Mesothelial cell of epicardium (in vitro differentiated cells): ENCODE data around the gene ESYT2. TPM values are rescaled to one million over a fixed set of nuclear protein-coding genes. Genes with fewer than 3 reads are reported as not detected.

Source experiments
- DNase-seq, 2 experiments: peaks; one replicate each; pipeline ENCODE4 v3.0.0; 2021; ENCODE audit warnings: low spot score in 2 of 2; ENCODE audit not compliant: unreplicated experiment in 2 of 2
- H3K27ac Mint-ChIP-seq: 2 replicates; pipeline ENCODE4 v1.8.0; 2021; ENCODE audit warnings: mixed read lengths
- H3K27me3 Mint-ChIP-seq: 2 replicates; pipeline ENCODE4 v1.8.0; 2021; ENCODE audit warnings: low read depth, mixed read lengths
- H3K36me3 Mint-ChIP-seq: 2 replicates; pipeline ENCODE4 v1.8.0; 2021; ENCODE audit warnings: mixed read lengths
- H3K4me1 Mint-ChIP-seq: 2 replicates; pipeline ENCODE4 v1.8.0; 2021; ENCODE audit warnings: mixed read lengths
- H3K4me3 Mint-ChIP-seq: 2 replicates; pipeline ENCODE4 v1.8.0; 2021; ENCODE audit warnings: mild to moderate bottlenecking, moderate library complexity, mixed read lengths
- H3K9me3 Mint-ChIP-seq: 2 replicates; pipeline ENCODE4 v1.8.0; 2021; ENCODE audit warnings: mixed read lengths
- CTCF ChIP-seq: fragments of 200-600 bp; sonication (generic); IDR thresholded peaks from one replicate; pipeline ENCODE4 v1.5.0; 2021; ENCODE audit warnings: antibody characterized with exemption; ENCODE audit not compliant: unreplicated experiment
- total RNA-seq: library from RNA; stranded (reverse); gene quantifications from 3 replicates; pipeline ENCODE4 v1.2.1, GENCODE V29; 2021

The ESYT2 gene
- total RNA-seq, 1 donor from 2014 or later = 37.1 TPM

GRCh38 chr7:158798741-158799140 lies 30.6 kb downstream of the ESYT2 start:
- no peak for TF ChIP-seq CTCF
- no peak for DNase-seq
- Mint-ChIP-seq H3K27ac (peak overlapping the region; percentile 45), H3K9me3 (no peaks in the 10 kb centered on the region), H3K4me1 (peaks cover 24% of the 10 kb centered on the region), H3K36me3 (peaks cover 18% of the 10 kb centered on the region), H3K27me3 (no peaks in the 10 kb centered on the region), H3K4me3 (no peak overlapping the region)

GRCh38 chr7:158796667-158797066 lies 32.6 kb downstream of the ESYT2 start:
- TF ChIP-seq CTCF = no peak
- Mint-ChIP-seq H3K4me3 (no peak overlapping the region), H3K9me3 (no peaks in the 10 kb centered on the region), H3K27ac (no peak overlapping the region), H3K27me3 (no peaks in the 10 kb centered on the region), H3K4me1 (peaks cover 7% of the 10 kb centered on the region), H3K36me3 (peaks cover 27% of the 10 kb centered on the region)
- DNase-seq = no peak

- Mint-ChIP-seq H3K36me3 (peaks cover 37% of the 10 kb centered on the region), H3K27me3 (no peaks in the 10 kb centered on the region), H3K4me1 (peaks cover 2% of the 10 kb centered on the region)
These were observed 34.0 kb downstream of the ESYT2 start for GRCh38 chr7:158795272-158795671.

GRCh38 chr7:158791107-158791506 lies 38.2 kb downstream of the ESYT2 start:
- Mint-ChIP-seq H3K36me3 (peaks cover 40% of the 10 kb centered on the region), H3K27ac (no peak overlapping the region), H3K4me3 (no peak overlapping the region), H3K4me1 (no peaks in the 10 kb centered on the region), H3K27me3 (no peaks in the 10 kb centered on the region), H3K9me3 (no peaks in the 10 kb centered on the region)
- TF ChIP-seq CTCF = no peak
- DNase-seq = no peak

More at GRCh38 chr7:158795272-158795671, 34.0 kb downstream of the ESYT2 start:
- no peak for DNase-seq
- no peaks in the 10 kb centered on the region for H3K9me3 Mint-ChIP-seq
- no peak overlapping the region for H3K27ac Mint-ChIP-seq
- H3K4me3 Mint-ChIP-seq = no peak overlapping the region
- TF ChIP-seq CTCF = no peak

GRCh38 chr7:158789842-158790241 lies 39.5 kb downstream of the ESYT2 start:
- Mint-ChIP-seq H3K4me3 (no peak overlapping the region), H3K4me1 (no peaks in the 10 kb centered on the region), H3K27me3 (no peaks in the 10 kb centered on the region), H3K36me3 (peaks cover 39% of the 10 kb centered on the region), H3K9me3 (no peaks in the 10 kb centered on the region), H3K27ac (no peak overlapping the region)
- no peak for DNase-seq
- no peak for TF ChIP-seq CTCF

GRCh38 chr7:158786898-158787297 lies 42.4 kb downstream of the ESYT2 start:
- H3K36me3 Mint-ChIP-seq = peaks cover 24% of the 10 kb centered on the region
- no peaks in the 10 kb centered on the region for H3K9me3 Mint-ChIP-seq
- no peaks in the 10 kb centered on the region for H3K27me3 Mint-ChIP-seq
- H3K4me1 Mint-ChIP-seq = no peaks in the 10 kb centered on the region
- TF ChIP-seq CTCF = no peak
- H3K4me3 Mint-ChIP-seq = no peak overlapping the region
- no peak overlapping the region for H3K27ac Mint-ChIP-seq
- DNase-seq = no peak
